H1 (cell line): ENCODE data around the gene OR10V1. TPM values are rescaled to one million over a fixed set of nuclear protein-coding genes. Genes with fewer than 3 reads are reported as not detected.

ENCODE experiments used
- CHD7 ChIP-seq: fragments of 300-600 bp; sonication (generic); IDR thresholded peaks from 2 replicates; pipeline ENCODE4 v1.7.1; 2012; ENCODE audit warnings: low read length, moderate library complexity, mild to moderate bottlenecking, inconsistent platforms; ENCODE audit not compliant: insufficient replicate concordance
- CTCF ChIP-seq, 3 experiments: IDR thresholded peaks; 1 replicate in 2 of 3; 2 replicates in 1 of 3; pipeline versions ENCODE4 v1.5.1 to v1.6.1; 2011; ENCODE audit warnings: low read length in 3 of 3, mild to moderate bottlenecking in 3 of 3, inconsistent platforms in 2 of 3, low read depth in 1 of 3, moderate library complexity in 1 of 3; ENCODE audit not compliant: insufficient read depth in 1 of 3; ENCODE audit errors: control extremely low read depth in 1 of 3
- GABPA ChIP-seq: IDR thresholded peaks from 2 replicates; pipeline ENCODE4 v1.6.1; 2011; ENCODE audit warnings: mild to moderate bottlenecking, low read length, moderate library complexity, borderline replicate concordance; ENCODE audit not compliant: insufficient read depth
- RNF2 ChIP-seq: fragments of 200-900, 300-1000 bp; sonication (generic); IDR thresholded peaks from 2 replicates; pipeline ENCODE4 v1.7.1; 2016; ENCODE audit warnings: borderline replicate concordance, low read depth, mild to moderate bottlenecking, antibody characterized with exemption, low read length; ENCODE audit not compliant: poor library complexity, severe bottlenecking; ENCODE audit errors: missing control alignments
- SP4 ChIP-seq: IDR thresholded peaks from 2 replicates; pipeline ENCODE4 v1.6.1; 2012; ENCODE audit warnings: low read length, inconsistent platforms
- SRF ChIP-seq: IDR thresholded peaks from 2 replicates; pipeline ENCODE4 v1.6.1; 2011; ENCODE audit warnings: mild to moderate bottlenecking, low read depth, low read length, moderate library complexity
- SUZ12 ChIP-seq: fragments of 200-600 bp; sonication (generic); IDR thresholded peaks from 2 replicates; pipeline ENCODE4 v1.6.1; 2012; ENCODE audit warnings: mild to moderate bottlenecking, inconsistent platforms, low read length, moderate library complexity, mixed read lengths
- TAF7 ChIP-seq: optimal IDR thresholded peaks from 2 replicates; pipeline ENCODE3; 2011; ENCODE audit warnings: low read depth, mild to moderate bottlenecking, inconsistent platforms, low read length, moderate library complexity, borderline replicate concordance
- TEAD4 ChIP-seq: IDR thresholded peaks from 2 replicates; pipeline ENCODE4 v1.6.1; 2012; ENCODE audit warnings: low read depth, low read length, inconsistent platforms, mixed read lengths
- polyA plus RNA-seq, 7 experiments: library from polyadenylated mRNA; depleted of rRNA in 3 of 7; stranded (reverse) in 5 of 7; unstranded in 2 of 7; fragments of >200 nt in 5 of 7; fragments of 200-250 nt in 2 of 7; gene quantifications; 1 replicate in 5 of 7; 2 replicates in 1 of 7; 4 replicates in 1 of 7; pipeline versions ENCODE4 v1.2.1 to v1.2.3, GENCODE V29; 2011 to 2013; ENCODE audit warnings: missing spikeins in 2 of 7, mixed read lengths in 2 of 7
- total RNA-seq: library from RNA; stranded (reverse); fragmentation: NEBNext Ultra II Directional; extraction: Animal tissue kit (Norgen Biotek cat#: 25700); gene quantifications from 2 replicates; pipeline ENCODE4 v1.2.1, GENCODE V29; 2021

The OR10V1 gene
- total and polyA plus RNA-seq, 2 of the 8 experiments (the other 6 are each of a cell fraction or from before 2014, with no cell fraction given), result not detected

- TF ChIP-seq CHD7, result no peak
- TF ChIP-seq RNF2, result no peak
- no peak for TF ChIP-seq SUZ12
- TF ChIP-seq SRF, result no peak
- TF ChIP-seq GABPA, result no peak
- no peak for TF ChIP-seq CTCF (IDR thresholded peaks at IDR 0.05; ENCODE audit: control extremely low read depth in 1 of 3, insufficient read depth in 1 of 3, low read depth in 1 of 3, low read length in 3 of 3)
- TF ChIP-seq TEAD4, result no peak
- TF ChIP-seq SP4, result no peak
- TF ChIP-seq TAF7, result no peak
Measured at GRCh38 chr11:59756845-59757244, 43.2 kb upstream of the OR10V1 start (continued).
